H1 (cell line): ENCODE data around the gene GTF2IRD1. TPM values are rescaled to one million over a fixed set of nuclear protein-coding genes. Genes with fewer than 3 reads are reported as not detected.
A peak's percentile ranks its signal among the peaks of the same experiment; 100 is the strongest.

Experiments
- CTCF ChIA-PET: fragments of 300-600 bp; sonication (Branson Sonifier 250); formaldehyde crosslinking; loops from one replicate; lab custom pipeline; 2021; ENCODE audit not compliant: partially characterized antibody; lab: Charles Lee
- POLR2A ChIA-PET: fragments of 300-600 bp; sonication (Branson Sonifier 250); formaldehyde crosslinking; loops from one replicate; lab custom pipeline; 2021; ENCODE audit warnings: inconsistent platforms; ENCODE audit not compliant: partially characterized antibody; lab: Charles Lee
- DNase-seq, 2 experiments: peaks; one replicate each; pipeline versions ENCODE4 v3.0.0 to v3.0.0-alpha.2; 2010 to 2022; ENCODE audit warnings: low spot score in 2 of 2, low read depth in 1 of 2, mixed read lengths in 1 of 2
- FAIRE-seq: peaks from 2 replicates; lab custom pipeline; 2011; peaks lifted over from hg19 to GRCh38; lab: Jason Lieb, UNC
- H2AFZ ChIP-seq: 2 replicates; pipeline ENCODE4 v1.8.1; 2012; ENCODE audit warnings: low read length, inconsistent platforms
- H2AK5ac ChIP-seq: 2 replicates; pipeline ENCODE4 v1.6.1; 2013; ENCODE audit warnings: low read depth, low read length
- H2BK120ac ChIP-seq: replicated peaks from 2 replicates; pipeline ENCODE3; 2013; ENCODE audit warnings: low read depth, low read length, inconsistent platforms
- H2BK12ac ChIP-seq: 2 replicates; pipeline ENCODE4 v1.6.1; 2013; ENCODE audit warnings: low read depth, low read length
- H2BK15ac ChIP-seq: 2 replicates; pipeline ENCODE4 v1.6.1; 2013; ENCODE audit warnings: low read length
- H2BK20ac ChIP-seq: 2 replicates; pipeline ENCODE4 v1.6.1; 2013; ENCODE audit warnings: low read length
- H2BK5ac ChIP-seq: 2 replicates; pipeline ENCODE4 v1.6.1; 2013; ENCODE audit warnings: low read depth, low read length
- H3K14ac ChIP-seq: 2 replicates; pipeline ENCODE4 v1.6.1; 2013; ENCODE audit warnings: inconsistent platforms; ENCODE audit not compliant: insufficient read length
- H3K18ac ChIP-seq: 2 replicates; pipeline ENCODE4 v1.6.1; 2013; ENCODE audit warnings: low read length; ENCODE audit errors: extremely low read depth
- H3K23ac ChIP-seq: 2 replicates; pipeline ENCODE4 v1.6.1; 2013; ENCODE audit warnings: inconsistent platforms; ENCODE audit not compliant: insufficient read length
- H3K23me2 ChIP-seq: 2 replicates; pipeline ENCODE4 v1.6.1; 2013; ENCODE audit warnings: low read depth, low read length
- H3K27ac ChIP-seq: 2 replicates; pipeline ENCODE4 v1.6.1; 2011; ENCODE audit warnings: low read depth, low read length, inconsistent platforms
- H3K27me3 ChIP-seq, 4 experiments: replicated peaks in 1 of 4; 1 replicate in 1 of 4; 2 replicates in 3 of 4; pipeline versions ENCODE4 v1.6.1 to v1.8.1; 2011 to 2013; ENCODE audit warnings: low read length in 3 of 4, mild to moderate bottlenecking in 3 of 4, inconsistent platforms in 2 of 4, mixed read lengths in 2 of 4, moderate library complexity in 1 of 4; ENCODE audit not compliant: control insufficient read depth in 3 of 4, insufficient read depth in 3 of 4; ENCODE audit errors: extremely low read depth in 1 of 4
- H3K36me3 ChIP-seq, 4 experiments: 2 replicates each; pipeline versions ENCODE4 v1.6.1 to v1.8.1; 2011 to 2013; ENCODE audit warnings: mild to moderate bottlenecking in 4 of 4, low read length in 3 of 4, moderate library complexity in 2 of 4, control low read depth in 1 of 4, inconsistent platforms in 1 of 4; ENCODE audit not compliant: insufficient read depth in 4 of 4, control insufficient read depth in 2 of 4
- H3K4ac ChIP-seq: replicated peaks from 2 replicates; pipeline ENCODE3; 2013; ENCODE audit warnings: low read length, low read depth, mixed read lengths, inconsistent platforms; ENCODE audit not compliant: insufficient read length
- H3K4me1 ChIP-seq, 4 experiments: replicated peaks in 1 of 4; 1 replicate in 1 of 4; 2 replicates in 3 of 4; pipeline versions ENCODE4 v1.6.1 to v1.8.1; 2011 to 2013; ENCODE audit warnings: low read length in 3 of 4, inconsistent platforms in 2 of 4, mixed read lengths in 1 of 4; ENCODE audit not compliant: insufficient read depth in 4 of 4, control insufficient read depth in 3 of 4
- H3K4me2 ChIP-seq, 2 experiments: 2 replicates each; pipeline versions ENCODE4 v1.6.1 to v1.8.1; 2011 to 2013; ENCODE audit warnings: low read depth in 2 of 2, low read length in 2 of 2, control low read depth in 1 of 2, inconsistent platforms in 1 of 2, mild to moderate bottlenecking in 1 of 2; ENCODE audit not compliant: insufficient read depth in 1 of 2
- H3K4me3 ChIP-seq, 4 experiments: fragments of 200-600, 300-600 bp in 1 of 4; sonication (generic), shearing (Covaris generic), sonication (Bioruptor Twin) in 1 of 4; 2 replicates each; pipeline versions ENCODE4 v1.5.1 to v1.8.1; 2011 to 2016; ENCODE audit warnings: low read length in 4 of 4, low read depth in 3 of 4, control low read depth in 2 of 4, inconsistent platforms in 2 of 4, mild to moderate bottlenecking in 2 of 4, mixed read lengths in 1 of 4, moderate library complexity in 1 of 4; ENCODE audit not compliant: insufficient read depth in 2 of 4; ENCODE audit errors: extremely low read depth in 1 of 4
- H3K56ac ChIP-seq: replicated peaks from 2 replicates; pipeline ENCODE3; 2013; ENCODE audit warnings: low read depth, mild to moderate bottlenecking, mixed read lengths, low read length, inconsistent platforms; ENCODE audit not compliant: insufficient read length
- H3K79me1 ChIP-seq: 2 replicates; pipeline ENCODE4 v1.6.1; 2013; ENCODE audit warnings: low read depth, low read length, control low read depth
- H3K79me2 ChIP-seq, 2 experiments: 2 replicates each; pipeline versions ENCODE4 v1.6.1 to v1.8.1; 2012 to 2013; ENCODE audit warnings: low read length in 2 of 2, mild to moderate bottlenecking in 2 of 2, inconsistent platforms in 1 of 2; ENCODE audit not compliant: insufficient read depth in 2 of 2, control insufficient read depth in 1 of 2
- H3K9ac ChIP-seq, 4 experiments: replicated peaks in 1 of 4; 1 replicate in 1 of 4; 2 replicates in 3 of 4; pipeline versions ENCODE4 v1.6.1 to v1.8.1; 2011 to 2013; ENCODE audit warnings: low read depth in 3 of 4, low read length in 3 of 4, control low read depth in 2 of 4, mild to moderate bottlenecking in 2 of 4, moderate library complexity in 2 of 4, inconsistent platforms in 1 of 4; ENCODE audit errors: extremely low read depth in 1 of 4
- H3K9me3 ChIP-seq, 2 experiments: 2 replicates each; pipeline versions ENCODE4 v1.6.1 to v1.8.1; 2012 to 2013; ENCODE audit warnings: mild to moderate bottlenecking in 2 of 2, moderate library complexity in 2 of 2, control low read depth in 1 of 2, inconsistent platforms in 1 of 2, low read depth in 1 of 2, low read length in 1 of 2, mixed read lengths in 1 of 2; ENCODE audit not compliant: insufficient read depth in 2 of 2
- H4K20me1 ChIP-seq, 2 experiments: replicated peaks in 1 of 2; 2 replicates each; pipeline versions ENCODE3 to v1.8.1; 2011 to 2013; ENCODE audit warnings: inconsistent platforms in 2 of 2, low read length in 2 of 2, mild to moderate bottlenecking in 1 of 2; ENCODE audit not compliant: insufficient read depth in 2 of 2, control insufficient read depth in 1 of 2
- H4K5ac ChIP-seq: 2 replicates; pipeline ENCODE4 v1.6.1; 2013; ENCODE audit warnings: low read length, low read depth, mixed read lengths, inconsistent platforms; ENCODE audit not compliant: insufficient read length
- H4K8ac ChIP-seq: 2 replicates; pipeline ENCODE4 v1.8.0; 2013; ENCODE audit warnings: mild to moderate bottlenecking, moderate library complexity, low read length, inconsistent platforms; ENCODE audit not compliant: insufficient read depth; ENCODE audit errors: extremely low read depth
- H4K91ac ChIP-seq: replicated peaks from 2 replicates; pipeline ENCODE3; 2013; ENCODE audit warnings: low read length, mixed read lengths, inconsistent platforms; ENCODE audit not compliant: insufficient read length
- GTF2F1 ChIP-seq: IDR thresholded peaks from 2 replicates; pipeline ENCODE4 v1.6.1; 2012; ENCODE audit warnings: low read depth, low read length, improper control_type of control experiment, borderline replicate concordance
- TAF1 ChIP-seq: IDR thresholded peaks from 2 replicates; pipeline ENCODE4 v1.6.1; 2011; ENCODE audit warnings: mild to moderate bottlenecking, low read depth, low read length
- ZNF274 ChIP-seq: IDR thresholded peaks from 2 replicates; pipeline ENCODE4 v1.7.0; 2012; ENCODE audit warnings: low read length, borderline replicate concordance; ENCODE audit errors: extremely low read depth
- WGBS, 2 experiments: shearing (Covaris generic) in 1 of 2; methylation state at CpG; one replicate each; pipeline versions ENCODE4 v1.1.6 to v1.1.7; 2013 to 2015; ENCODE audit warnings: low lambda C conversion rate in 2 of 2, mixed read lengths in 2 of 2, inconsistent platforms in 1 of 2, low coverage in 1 of 2, missing lambda C conversion rate in 1 of 2; ENCODE audit not compliant: insufficient replicate concordance in 2 of 2, insufficient coverage in 1 of 2, insufficient read length in 1 of 2; ENCODE audit errors: extremely low coverage in 1 of 2, missing lambda C conversion rate in 1 of 2; 5-methylcytosine and 5-hydroxymethylcytosine counted together
- polyA plus RNA-seq, 7 experiments: library from polyadenylated mRNA; depleted of rRNA in 3 of 7; stranded (reverse) in 5 of 7; unstranded in 2 of 7; fragments of >200 nt in 5 of 7; fragments of 200-250 nt in 2 of 7; gene quantifications; 1 replicate in 5 of 7; 2 replicates in 1 of 7; 4 replicates in 1 of 7; pipeline versions ENCODE4 v1.2.1 to v1.2.3, GENCODE V29; 2011 to 2013; ENCODE audit warnings: missing spikeins in 2 of 7, mixed read lengths in 2 of 7
- total RNA-seq: library from RNA; stranded (reverse); fragmentation: NEBNext Ultra II Directional; extraction: Animal tissue kit (Norgen Biotek cat#: 25700); gene quantifications from 2 replicates; pipeline ENCODE4 v1.2.1, GENCODE V29; 2021

The GTF2IRD1 gene
- total and polyA plus RNA-seq, 2 of the 8 experiments (the other 6 are each of a cell fraction or from before 2014, with no cell fraction given) = 27.4 to 45.4 TPM

DNA sequence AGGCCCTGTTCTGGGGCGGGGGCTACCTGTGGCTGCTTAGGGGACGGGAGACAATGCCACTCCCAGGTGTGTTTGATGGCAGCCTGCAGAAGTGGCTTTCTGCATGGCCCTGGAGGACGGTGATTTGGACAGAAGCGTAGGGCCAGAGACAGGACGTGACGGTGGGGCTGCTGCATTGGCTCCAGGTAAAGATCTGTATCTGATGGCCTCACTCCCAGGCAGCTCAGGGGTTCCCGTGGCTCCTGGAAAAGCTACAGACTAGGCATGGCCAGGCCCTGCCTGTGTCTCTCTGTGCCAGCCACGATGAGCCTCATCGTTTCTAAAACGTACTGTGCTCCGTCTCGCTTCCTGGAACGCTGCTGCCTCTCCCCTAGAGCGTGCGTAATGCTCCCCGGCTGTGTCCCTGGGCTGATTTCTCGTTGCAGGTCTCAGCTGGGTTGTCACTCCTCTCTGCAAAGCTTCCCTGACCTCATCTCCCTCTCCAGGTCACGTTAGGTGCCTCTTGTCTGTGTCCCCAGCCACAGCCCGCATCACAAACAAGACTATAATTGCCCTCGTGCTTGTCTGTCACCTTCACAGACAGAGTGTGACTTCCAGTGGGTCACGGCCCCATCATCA is 12.6 kb downstream of the GTF2IRD1 start:
- Histone ChIP-seq H3K27ac (no peak overlapping the region), H4K91ac (no peak overlapping the region), H3K18ac (no peak overlapping the region), H3K14ac (no peak overlapping the region), H2AFZ (no peak overlapping the region), H3K4me1 (peaks cover 0 to 6% (median under 1%) of the 10 kb centered on the region in 4 experiments; a peak in 3 of 7 replicates), H3K27me3 (no peaks in the 10 kb centered on the region), H4K8ac (no peak overlapping the region), H3K23me2 (no peaks in the 10 kb centered on the region), H4K20me1 (peaks cover 21 to 24% of the 10 kb centered on the region in 2 experiments), H3K4me3 (no peak overlapping the region), H4K5ac (no peak overlapping the region), H3K9me3 (no peaks in the 10 kb centered on the region), H2AK5ac (no peak overlapping the region), H3K56ac (no peak overlapping the region), H2BK12ac (no peak overlapping the region), H2BK5ac (peak overlapping the region; percentile 7; the same call in 1 of the 2 replicates), H2BK20ac (no peak overlapping the region), H3K4ac (no peak overlapping the region), H2BK15ac (no peak overlapping the region), H3K9ac (no peak overlapping the region; a peak in 1 of 7 replicates), H2BK120ac (no peak overlapping the region), H3K79me2 (peaks cover 2 to 68% of the 10 kb centered on the region in 2 experiments; a peak in 2 of 4 replicates), H3K4me2 (no peak overlapping the region), H3K79me1 (peaks cover 24% of the 10 kb centered on the region), H3K36me3 (no peaks in the 10 kb centered on the region), H3K23ac (no peak overlapping the region)
- ChIA-PET POLR2A (interaction anchor here (2.0 kb wide), 1 partner anchor 10 kb away, joined by 5 read pairs; no protein-coding TSS in a partner anchor), CTCF (interaction anchor here (0.6 to 0.8 kb wide), 2 partner anchors 10 to 180 kb away, joined by 3 to 4 read pairs; no protein-coding TSS in a partner anchor)
- 95% methylated on average over 21 of the region's 21 CpGs; no CpG with 5 or more reads in 1 of the 2 experiments for WGBS, 2 experiments
- FAIRE-seq (no peak), DNase-seq (no peak)
- TF ChIP-seq ZNF274 (no peak), TAF1 (no peak), GTF2F1 (no peak)
